K562 (cell line): Measurements from ENCODE around the gene PHB1. TPM values are rescaled to one million over a fixed set of nuclear protein-coding genes. Genes with fewer than 3 reads are reported as not detected.

Source experiments
- ATAC-seq: fragments of 200-7000 bp; cut with Tn5 transposase; 3 replicates; pipeline ENCODE4 v1.9.1; 2020; ENCODE audit warnings: moderate library complexity
- BruUV-seq: library from RNA; stranded (reverse); fragments of 400-500 nt; replicated peaks from 2 replicates; lab custom pipeline; 2021; lab: Mats Ljungman, UMichigan
- CTCF ChIA-PET: fragments of 300-600 bp; formaldehyde crosslinking; extraction: SDS; loops from one replicate; lab custom pipeline; 2021; ENCODE audit warnings: low intra/inter-chr PET ratio; lab: Yijun Ruan, JAX
- POLR2A ChIA-PET: fragments of 300-600, 350-650 bp; sonication (Branson Sonifier 250); formaldehyde crosslinking; extraction: SDS; loops from one replicate; lab custom pipeline; 2021; ENCODE audit warnings: antibody characterized with exemption, inconsistent platforms; lab: Yijun Ruan, JAX
- DNase-seq, 4 experiments: peaks; one replicate each; pipeline versions ENCODE4 v3.0.0 to v3.0.0-alpha.2; 2011 to 2018; ENCODE audit warnings: low spot score in 3 of 4, mixed read lengths in 3 of 4; ENCODE audit errors: extremely low read depth in 1 of 4
- FAIRE-seq: peaks from 2 replicates; lab custom pipeline; 2011; peaks lifted over from hg19 to GRCh38; lab: Jason Lieb, UNC
- H2AFZ ChIP-seq: 2 replicates; pipeline ENCODE4 v1.6.0; 2011; ENCODE audit warnings: low read depth, low read length, control low read depth, inconsistent platforms
- H3K27ac ChIP-seq: fragments of 200-600 bp; 3 replicates; pipeline ENCODE4 v1.8.0; 2011; ENCODE audit warnings: low read depth, mild to moderate bottlenecking, control low read depth, inconsistent platforms, low read length, moderate library complexity, mixed read lengths; ENCODE audit errors: extremely low read depth
- H3K27me3 ChIP-seq, 2 experiments: fragments of 300-600 bp in 1 of 2; 2 replicates in 1 of 2; 3 replicates in 1 of 2; pipeline versions ENCODE4 v1.6.0 to v1.8.0; 2011; ENCODE audit warnings: inconsistent platforms in 2 of 2, low read length in 2 of 2, mild to moderate bottlenecking in 1 of 2, mixed read lengths in 1 of 2, moderate library complexity in 1 of 2; ENCODE audit not compliant: control insufficient read depth in 2 of 2, insufficient read depth in 2 of 2
- H3K36me3 ChIP-seq: fragments of 300-600 bp; 3 replicates; pipeline ENCODE4 v1.8.0; 2011; ENCODE audit warnings: mild to moderate bottlenecking, low read length, inconsistent platforms; ENCODE audit not compliant: control insufficient read depth, insufficient read depth
- H3K4me1 ChIP-seq, 2 experiments: fragments of 200-600 bp in 1 of 2; replicated peaks in 1 of 2; 2 replicates in 1 of 2; 3 replicates in 1 of 2; pipeline versions ENCODE4 v1.5.1 to v1.8.0; 2011; ENCODE audit warnings: inconsistent platforms in 2 of 2, low read length in 2 of 2, mild to moderate bottlenecking in 1 of 2, mixed read lengths in 1 of 2, moderate library complexity in 1 of 2; ENCODE audit not compliant: control insufficient read depth in 2 of 2, insufficient read depth in 2 of 2
- H3K4me2 ChIP-seq: 2 replicates; pipeline ENCODE4 v1.6.1; 2011; ENCODE audit warnings: low read length, control low read depth, inconsistent platforms, mixed read lengths; ENCODE audit not compliant: insufficient read depth
- H3K4me3 ChIP-seq: fragments of 200-600 bp; sonication (generic), shearing (Covaris generic); 2 replicates; pipeline ENCODE4 v1.5.1; 2016; ENCODE audit warnings: control low read depth, inconsistent platforms
- H3K79me2 ChIP-seq: fragments of 200-600 bp; 3 replicates; pipeline ENCODE4 v1.8.0; 2011; ENCODE audit warnings: low read length, inconsistent platforms; ENCODE audit not compliant: control insufficient read depth, insufficient read depth
- H3K9ac ChIP-seq, 2 experiments: 2 replicates each; pipeline versions ENCODE4 v1.6.0 to v1.6.1; 2011; ENCODE audit warnings: low read depth in 2 of 2, low read length in 2 of 2, control low read depth in 1 of 2, inconsistent platforms in 1 of 2, mild to moderate bottlenecking in 1 of 2, mixed read lengths in 1 of 2; ENCODE audit not compliant: insufficient read depth in 1 of 2
- H3K9me1 ChIP-seq: one replicate; pipeline ENCODE4 v1.6.0; 2011; ENCODE audit warnings: inconsistent platforms, mild to moderate bottlenecking, low read length, moderate library complexity; ENCODE audit not compliant: control insufficient read depth, insufficient read depth
- H3K9me3 ChIP-seq: replicated peaks from 2 replicates; pipeline ENCODE4 v1.5.1; 2011; ENCODE audit warnings: low read depth, low read length, inconsistent platforms; ENCODE audit not compliant: control insufficient read depth, insufficient read depth
- H4K20me1 ChIP-seq: replicated peaks from 2 replicates; pipeline ENCODE4 v1.6.1; 2011; ENCODE audit warnings: low read length, inconsistent platforms, mixed read lengths; ENCODE audit not compliant: control insufficient read depth, insufficient read depth
- ARHGAP35 ChIP-seq: fragments of 450-650 bp; IDR thresholded peaks from 2 replicates; pipeline ENCODE4 v1.6.1; 2018; ENCODE audit not compliant: partially characterized antibody
- CTBP1 ChIP-seq: fragments of 450-650 bp; IDR thresholded peaks from 2 replicates; pipeline ENCODE4 v1.6.1; 2016; ENCODE audit warnings: borderline replicate concordance
- EWSR1 ChIP-seq: fragments of 450-650 bp; IDR thresholded peaks from 2 replicates; pipeline ENCODE4 v1.6.1; 2018; ENCODE audit warnings: borderline replicate concordance, mild to moderate bottlenecking, low read depth, moderate library complexity; ENCODE audit not compliant: partially characterized antibody
- JUN ChIP-seq, 2 experiments: sonication (generic) in 1 of 2; formaldehyde crosslinking in 1 of 2; IDR thresholded peaks; 2 replicates each; pipeline versions ENCODE4 v1.6.1 to v1.8.0; 2012 to 2022; ENCODE audit warnings: borderline replicate concordance in 2 of 2, mild to moderate bottlenecking in 2 of 2, improper control_type of control experiment in 1 of 2, low read depth in 1 of 2, low read length in 1 of 2, missing genetic modification reagents in 1 of 2
- PHF21A ChIP-seq: fragments of 450-650 bp; IDR thresholded peaks from 2 replicates; pipeline ENCODE4 v1.6.1; 2017; ENCODE audit warnings: low read depth, borderline replicate concordance
- POLR2G ChIP-seq: fragments of 200-400 bp; formaldehyde crosslinking; IDR thresholded peaks from 2 replicates; pipeline ENCODE4 v1.6.1; 2017; ENCODE audit warnings: low read depth, mild to moderate bottlenecking, antibody characterized with exemption, low read length, moderate library complexity
- SOX6 ChIP-seq: fragments of 450-650 bp; IDR thresholded peaks from 2 replicates; pipeline ENCODE4 v1.6.1; 2014; ENCODE audit warnings: mild to moderate bottlenecking
- STAG1 ChIP-seq: sonication (generic); formaldehyde crosslinking; IDR thresholded peaks from 2 replicates; pipeline ENCODE4 v1.5.0; 2020; ENCODE audit warnings: missing genetic modification reagents, borderline replicate concordance
- WGBS: fragments of 100-300 bp; shearing (Covaris generic); methylation state at CpG from one replicate; pipeline ENCODE4 v1.1.6; 2016; ENCODE audit warnings: low coverage, mixed read lengths; ENCODE audit not compliant: insufficient coverage; ENCODE audit errors: missing lambda C conversion rate; 5-methylcytosine and 5-hydroxymethylcytosine counted together
- in situ Hi-C: fragments of 300-500 bp; cut with MboI; formaldehyde crosslinking; loops from 4 replicates; pipeline ENCODE4 v1.15.0; 2018; ENCODE audit warnings: inconsistent platforms, mixed read lengths
- intact Hi-C: fragments of 100-400 bp; cut with micrococcal nuclease; formaldehyde crosslinking; loops from 2 replicates; pipeline ENCODE4 v1.14.2; 2022
- polyA plus RNA-seq, 8 experiments: library from polyadenylated mRNA; depleted of rRNA in 4 of 8; stranded (reverse) in 5 of 8; unstranded in 3 of 8; fragments of >200 nt; fragmentation: Nextera tagmentation in 2 of 8; fragmentation: Illumina TruSeq in 1 of 8; extraction: Ambion mirVana in 2 of 8; extraction: Trizol in 1 of 8; gene quantifications; 2 replicates each; pipeline versions ENCODE4 v1.2.1 to v1.2.3, GENCODE V29; 2011 to 2014; ENCODE audit warnings: inconsistent platforms in 1 of 8, missing spikeins in 1 of 8
- total RNA-seq, 7 experiments: library from RNA; depleted of rRNA in 6 of 7; stranded (reverse); fragments of >200 nt in 6 of 7; fragmentation: Illumina TruSeq in 2 of 7; extraction: Trizol in 2 of 7; gene quantifications; 2 replicates each; pipeline versions ENCODE4 v1.2.1 to v1.2.3, GENCODE V29; 2011 to 2021; ENCODE audit warnings: low replicate concordance in 1 of 7

PHB1 gene
- total and polyA plus RNA-seq, 9 of the 15 experiments (the other 6 are each of a cell fraction or from before 2014, with no cell fraction given): 191 to 818 (median 349) TPM

DNA sequence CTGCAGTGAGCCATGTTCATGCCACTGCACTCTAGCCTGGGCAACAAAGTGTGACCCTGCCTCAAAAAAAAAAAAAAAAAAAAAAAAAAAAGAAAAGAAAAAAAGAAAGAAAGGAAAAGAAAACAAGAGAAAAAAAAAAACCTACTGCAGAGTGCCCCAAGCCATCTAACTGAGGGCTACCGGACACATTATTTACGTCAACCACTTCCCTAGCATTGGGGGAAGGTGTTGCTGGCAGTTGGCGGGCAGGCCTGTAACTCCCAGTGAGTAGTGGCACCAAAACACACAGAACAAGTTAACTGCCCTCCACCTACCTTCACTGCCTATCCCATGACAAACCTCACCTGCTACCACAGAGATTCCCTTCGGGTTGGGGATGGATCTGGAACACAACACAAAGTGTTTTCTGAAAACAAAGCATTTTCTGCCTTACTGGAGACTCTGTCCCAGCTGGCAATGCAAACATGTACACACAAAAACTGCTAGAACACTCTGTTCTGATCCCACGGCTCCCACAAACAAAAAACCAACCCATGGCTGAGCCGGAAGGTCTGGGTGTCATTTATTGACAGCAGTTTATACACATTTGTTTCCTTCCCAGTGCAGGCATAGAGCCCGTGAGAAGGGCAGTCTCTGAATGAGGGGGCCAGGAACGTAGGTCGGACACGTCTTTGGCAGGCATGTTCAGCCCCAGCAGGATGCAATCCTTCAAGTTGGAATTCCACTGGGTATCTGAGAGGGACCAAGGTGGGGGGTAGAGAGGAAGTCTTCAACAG is 11.0 kb downstream of the PHB1 start (continued):
- TF ChIP-seq JUN (IDR thresholded peaks at IDR 0.05; ENCODE audit: borderline replicate concordance, low read depth, low read length) (no peak), JUN (CRISPR knock-in tag; IDR thresholded peaks at IDR 0.05; ENCODE audit: borderline replicate concordance) (no peak), CTBP1 (no peak), EWSR1 (no peak), SOX6 (no peak), STAG1 (CRISPR knock-in tag) (no peak)
- TF ChIP-seq, all 486 proteins: peak for 0

DNA sequence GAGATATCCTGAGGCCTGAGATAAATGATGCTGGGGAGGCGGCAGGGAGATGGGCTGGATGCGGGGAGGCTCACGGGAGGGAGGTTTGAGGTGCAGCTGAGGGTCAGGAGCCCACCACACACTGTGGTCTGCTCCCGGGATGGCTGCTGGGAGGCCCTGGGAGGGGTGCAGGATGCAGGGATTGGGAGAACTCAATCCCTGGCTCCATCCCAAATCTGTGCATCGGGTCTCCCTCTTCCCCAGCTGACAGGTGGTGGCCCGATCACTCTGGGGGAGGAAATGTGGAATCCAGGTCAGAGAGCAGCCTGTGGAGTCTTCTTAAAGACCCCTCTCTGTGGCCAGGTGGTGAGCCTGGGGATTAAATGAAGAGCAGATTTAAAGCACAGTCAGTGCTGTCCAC is 12.0 kb downstream of the PHB1 start:
- Histone ChIP-seq H4K20me1 (no peaks in the 10 kb centered on the region), H3K27me3 (no peaks in the 10 kb centered on the region), H3K4me1 (no peaks in the 10 kb centered on the region; a peak in 1 of 5 replicates), H3K9me3 (no peaks in the 10 kb centered on the region), H2AFZ (no peak overlapping the region), H3K9me1 (no peaks in the 10 kb centered on the region), H3K4me3 (no peak overlapping the region), H3K27ac (no peak overlapping the region), H3K36me3 (peaks cover 52% of the 10 kb centered on the region), H3K79me2 (no peaks in the 10 kb centered on the region), H3K4me2 (no peak overlapping the region), H3K9ac (no peak overlapping the region)
- POLR2A ChIA-PET: interaction anchor here (1.5 kb wide), 1 partner anchor 12 kb away, joined by 3 read pairs; no protein-coding TSS in a partner anchor
- no TSS peak for BruUV-seq
- 0 out of 2 replicates have a peak, but pooled peaks have one; percentile 17 for TF ChIP-seq POLR2G
- TF ChIP-seq ARHGAP35: no peak
- TF ChIP-seq PHF21A: no peak
- DNase-seq (no peak), FAIRE-seq (no peak), ATAC-seq (no peak)
- in situ Hi-C loops (no loop called here), intact Hi-C loops (no loop called here)
- WGBS: 86% methylated on average over 5 of the region's 6 CpGs
- CTCF ChIA-PET: no interaction called here
